ENCODE measurements around the gene STAT3. TPM values are rescaled to one million over a fixed set of nuclear protein-coding genes. Genes with fewer than 3 reads are reported as not detected.
"Not testable (repeated sequence)": the region's sequence is repeated elsewhere in the genome, so short reads cannot be mapped to it uniquely, and the experiment has no call there.

Gene STAT3
- total RNA-seq, 1 donor, result 137 TPM

DNA sequence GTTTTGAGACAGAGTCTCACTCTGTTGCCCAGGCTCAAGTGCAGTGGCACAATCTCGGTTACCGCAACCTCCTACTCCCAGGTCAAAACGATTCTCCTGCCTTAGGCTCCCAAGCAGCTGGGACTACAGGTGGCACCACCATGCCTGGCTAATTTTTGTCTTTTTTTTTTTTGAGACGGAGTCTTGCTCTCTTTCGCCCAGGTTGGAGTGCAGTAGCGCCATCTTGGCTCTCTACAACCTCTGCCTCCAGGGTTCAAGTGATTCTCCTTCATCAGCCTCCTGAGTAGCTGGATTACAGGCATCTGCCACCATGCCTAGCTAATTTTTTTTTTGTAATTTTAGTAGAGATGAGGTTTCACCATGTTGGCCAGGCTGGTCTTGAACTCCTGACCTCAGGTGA, 70.3 kb downstream of the STAT3 start:
- not testable (repeated sequence) for DNase-seq (ENCODE audit: low read depth in 2 of 3, low spot score in 2 of 3)

DNA sequence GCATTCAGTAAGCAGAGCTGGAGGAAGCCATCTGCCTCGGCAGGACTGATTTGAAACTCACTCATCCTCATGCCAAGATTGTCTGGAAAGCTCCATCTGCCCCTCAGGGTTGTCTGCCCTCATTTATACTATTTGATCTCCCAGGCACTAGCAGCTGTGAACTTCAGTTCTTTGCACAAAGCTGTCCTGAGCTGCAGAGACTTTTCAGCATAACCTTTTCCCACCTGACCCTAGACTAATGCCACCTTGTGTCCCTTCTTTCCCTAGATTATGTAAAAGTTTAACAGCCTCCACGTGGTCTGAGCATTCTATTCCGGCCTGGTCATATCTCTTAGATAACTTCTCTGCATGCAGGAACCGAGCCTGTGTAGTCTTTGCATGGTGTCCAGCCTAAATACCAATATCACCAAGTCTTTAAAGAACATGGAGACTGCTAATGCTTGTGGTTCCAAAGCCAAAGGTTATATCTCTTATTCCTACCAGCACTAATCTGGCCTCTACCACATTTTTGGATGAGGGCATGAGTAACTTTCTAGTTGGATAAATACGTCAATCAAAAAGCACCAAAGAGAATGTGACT, 70.9 kb downstream of the STAT3 start:
- no peak for DNase-seq (ENCODE audit: low read depth in 2 of 3, low spot score in 2 of 3)

DNA sequence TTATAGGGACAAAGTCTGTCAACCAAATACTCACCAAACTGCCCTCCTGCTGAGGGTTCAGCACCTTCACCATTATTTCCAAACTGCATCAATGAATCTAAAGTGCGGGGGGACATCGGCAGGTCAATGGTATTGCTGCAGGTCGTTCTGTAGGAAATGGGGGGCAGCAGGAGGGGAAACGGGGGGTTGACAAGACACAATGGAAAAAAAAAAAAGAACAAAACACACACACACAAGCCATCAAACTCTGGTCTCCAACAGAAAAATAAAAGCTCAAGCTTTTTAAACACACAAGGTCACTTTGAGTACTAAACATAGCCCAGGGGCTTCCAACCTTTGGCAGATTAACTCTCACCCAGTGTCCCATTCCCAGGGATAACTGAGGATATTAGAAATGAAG, 71.5 kb downstream of the STAT3 start:
- no peak for DNase-seq (ENCODE audit: low read depth in 2 of 3, low spot score in 2 of 3)

DNA sequence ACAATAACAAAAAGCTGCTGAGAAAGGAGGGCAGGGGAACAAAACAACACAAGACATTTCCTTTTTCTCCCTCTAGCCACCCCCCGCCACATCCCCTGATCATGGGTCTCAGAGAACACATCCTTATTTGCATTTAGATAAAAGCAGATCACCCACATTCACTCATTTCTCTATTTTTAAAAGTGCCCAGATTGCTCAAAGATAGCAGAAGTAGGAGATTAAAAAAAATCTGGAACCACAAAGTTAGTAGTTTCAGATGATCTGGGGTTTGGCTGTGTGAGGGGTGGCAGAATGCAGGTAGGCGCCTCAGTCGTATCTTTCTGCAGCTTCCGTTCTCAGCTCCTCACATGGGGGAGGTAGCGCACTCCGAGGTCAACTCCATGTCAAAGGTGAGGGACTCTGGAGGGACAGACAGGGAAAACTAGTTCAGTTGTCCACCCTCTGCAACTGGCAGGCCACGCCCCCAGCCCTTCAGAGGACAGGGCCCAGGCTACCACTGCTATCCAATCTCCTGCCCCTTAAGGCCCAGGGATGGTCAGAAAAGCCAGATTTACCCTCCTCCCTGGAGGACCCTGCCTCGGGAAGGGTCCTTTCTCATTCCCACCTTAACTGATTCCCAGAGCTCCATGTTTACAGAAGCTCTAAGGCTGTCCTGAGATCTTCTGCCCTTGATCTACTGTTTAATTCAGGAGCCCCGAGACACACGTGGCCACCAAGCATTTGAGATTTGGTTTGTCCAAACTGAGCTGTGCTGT, 72.7 kb downstream of the STAT3 start:
- peak in 2 of 3 donors; percentile 44 to 75 for DNase-seq (ENCODE audit: low read depth in 2 of 3, low spot score in 2 of 3)

DNA sequence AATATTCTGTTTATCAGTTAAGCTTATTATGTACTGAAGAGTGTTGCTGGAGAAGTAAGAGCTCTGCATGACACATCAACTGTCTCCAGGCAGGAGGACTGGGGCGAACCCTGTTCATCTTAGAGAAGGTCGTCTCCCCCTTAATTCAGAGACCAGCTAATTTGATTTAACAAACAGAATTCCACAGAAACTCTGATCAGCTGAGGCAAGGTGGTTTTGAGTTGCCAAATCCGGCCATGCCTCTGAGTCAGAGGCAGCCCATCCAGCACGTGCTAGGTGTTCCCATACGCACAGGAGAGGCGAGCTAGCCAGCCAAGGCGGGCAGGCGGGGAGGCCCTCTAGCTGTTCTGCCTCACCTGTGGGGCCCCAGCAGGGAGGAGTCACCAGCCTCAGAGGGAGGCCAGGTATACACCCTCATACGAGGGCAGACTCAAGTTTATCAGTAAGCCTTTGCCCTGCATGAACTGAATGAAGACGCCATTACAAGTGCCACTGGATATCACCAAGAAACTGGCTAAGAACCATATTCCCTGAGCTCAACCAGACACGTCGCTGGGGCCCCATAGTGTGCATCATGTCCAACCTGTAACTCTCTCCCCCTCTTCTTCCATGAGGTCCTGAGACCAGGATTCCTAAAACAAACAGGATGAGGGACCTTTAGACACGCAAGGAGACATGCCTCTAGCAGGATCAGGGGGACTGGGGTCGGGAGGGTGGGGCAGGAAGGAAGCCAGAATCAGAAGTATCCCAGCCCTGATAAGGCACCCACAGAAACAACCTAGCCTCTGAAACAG, 74.3 kb downstream of the STAT3 start:
- no peak for DNase-seq (ENCODE audit: low read depth in 2 of 3, low spot score in 2 of 3)

DNA sequence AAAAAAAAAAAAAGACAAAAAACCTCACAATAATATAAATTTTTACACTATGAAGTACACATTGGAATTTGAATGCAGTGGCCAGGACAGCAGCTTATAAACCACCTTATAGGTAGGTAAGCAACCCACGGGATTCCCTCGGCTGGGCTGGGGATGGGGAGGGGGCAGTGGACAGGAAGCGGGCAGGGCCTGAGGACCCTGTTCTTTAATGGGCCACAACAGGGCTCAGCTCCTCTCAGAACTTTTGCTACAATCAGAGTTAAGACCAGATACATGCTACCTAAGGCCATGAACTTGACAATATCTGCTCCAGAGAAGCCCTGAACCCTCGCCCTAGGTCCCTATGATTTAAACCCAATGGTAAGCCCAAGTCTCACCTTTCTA, 74.9 kb downstream of the STAT3 start:
- no peak for DNase-seq (ENCODE audit: low read depth in 2 of 3, low spot score in 2 of 3)

DNA sequence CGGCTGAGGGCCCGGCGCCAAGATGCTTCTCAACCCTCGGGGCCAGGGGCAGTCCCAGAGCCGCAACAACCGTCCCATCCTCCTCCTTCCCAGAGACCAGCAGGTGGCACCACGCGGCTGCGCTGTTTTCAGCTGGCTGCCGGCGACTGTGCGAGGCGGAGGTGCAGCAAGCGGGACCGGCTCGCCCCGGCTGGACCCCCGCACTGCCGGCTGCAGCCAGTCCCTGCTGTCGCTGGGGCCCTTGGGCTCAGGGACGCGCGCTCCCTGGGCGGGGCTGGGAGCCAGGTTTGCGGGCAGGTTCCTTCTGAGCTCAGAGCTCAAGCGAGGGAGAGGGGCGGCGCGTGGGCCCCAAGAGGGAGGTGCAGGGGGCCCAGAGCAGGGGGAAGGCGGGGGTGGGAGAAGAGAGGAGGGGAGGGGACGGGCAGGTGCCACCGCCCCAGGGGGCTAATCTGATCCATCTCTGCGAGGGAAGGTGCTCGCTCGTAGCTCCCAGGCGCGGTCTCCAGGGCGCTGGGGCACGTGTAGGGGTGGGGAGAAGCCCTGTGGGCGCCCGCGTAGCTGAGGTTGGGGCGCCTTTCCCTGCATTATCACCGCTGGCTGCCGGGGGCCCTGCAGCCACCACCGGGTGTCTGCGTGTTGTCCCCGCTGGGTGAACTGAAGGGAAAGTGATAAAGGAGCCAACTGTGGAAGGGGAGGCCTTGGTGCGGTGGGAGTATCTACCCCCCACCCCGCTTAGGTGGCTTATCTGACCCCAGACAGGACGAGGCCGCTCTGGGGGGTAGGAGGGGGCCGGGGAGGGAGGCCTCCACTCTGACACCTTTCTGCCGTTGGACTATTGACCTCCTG, 75.7 kb downstream of the STAT3 start:
- DNase-seq (ENCODE audit: low read depth in 2 of 3, low spot score in 2 of 3), result peak; percentile 66 to 92 (median 89)

DNA sequence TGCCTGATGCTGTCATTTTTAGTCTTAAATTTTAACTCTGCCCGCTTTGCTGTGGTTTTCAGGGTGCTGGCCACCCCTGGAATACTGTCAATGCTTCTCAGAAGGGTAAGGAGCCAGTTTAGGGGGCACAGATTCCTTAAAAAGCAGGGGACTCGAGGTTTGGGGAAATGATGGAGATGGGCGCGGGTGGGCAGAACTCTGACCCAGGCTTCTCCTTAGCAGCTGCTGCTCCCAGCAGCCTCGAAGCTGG, 76.3 kb downstream of the STAT3 start:
- no peak for DNase-seq (ENCODE audit: low read depth in 2 of 3, low spot score in 2 of 3)

DNA sequence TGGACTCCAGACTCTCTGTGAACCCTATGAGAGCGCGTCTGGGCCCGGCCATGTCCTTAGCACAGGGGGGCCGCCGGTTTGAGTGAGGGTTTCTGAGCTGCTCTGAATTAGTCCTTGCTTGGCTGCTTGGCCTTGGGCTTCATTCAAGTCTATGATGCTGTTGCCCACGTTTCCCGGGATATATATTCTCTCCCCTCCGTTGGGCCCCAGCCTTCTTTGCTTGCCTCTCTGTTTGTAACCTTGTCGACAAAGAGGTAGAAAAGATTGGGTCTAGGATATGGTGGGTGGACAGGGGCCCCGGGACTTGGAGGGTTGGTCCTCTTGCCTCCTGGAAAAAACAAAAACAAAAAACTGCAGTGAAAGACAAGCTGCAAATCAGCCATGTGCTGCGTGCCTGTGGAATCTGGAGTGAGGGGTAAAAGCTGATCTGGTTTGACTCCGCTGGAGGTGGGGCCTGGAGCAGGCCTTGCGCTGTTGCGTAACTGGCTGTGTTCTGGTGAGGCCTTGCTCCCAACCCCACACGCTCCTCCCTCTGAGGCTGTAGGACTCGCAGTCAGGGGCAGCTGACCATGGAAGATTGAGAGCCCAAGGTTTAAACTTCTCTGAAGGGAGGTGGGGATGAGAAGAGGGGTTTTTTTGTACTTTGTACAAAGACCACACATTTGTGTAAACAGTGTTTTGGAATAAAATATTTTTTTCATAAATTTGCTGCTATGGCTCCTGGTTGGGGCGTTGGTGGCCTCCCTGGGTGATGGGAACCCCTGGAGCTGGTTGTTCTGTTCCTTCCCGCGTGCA, 76.8 kb downstream of the STAT3 start:
- peak in 2 of 3 donors; percentile 62 to 69 for DNase-seq (ENCODE audit: low read depth in 2 of 3, low spot score in 2 of 3)

DNA sequence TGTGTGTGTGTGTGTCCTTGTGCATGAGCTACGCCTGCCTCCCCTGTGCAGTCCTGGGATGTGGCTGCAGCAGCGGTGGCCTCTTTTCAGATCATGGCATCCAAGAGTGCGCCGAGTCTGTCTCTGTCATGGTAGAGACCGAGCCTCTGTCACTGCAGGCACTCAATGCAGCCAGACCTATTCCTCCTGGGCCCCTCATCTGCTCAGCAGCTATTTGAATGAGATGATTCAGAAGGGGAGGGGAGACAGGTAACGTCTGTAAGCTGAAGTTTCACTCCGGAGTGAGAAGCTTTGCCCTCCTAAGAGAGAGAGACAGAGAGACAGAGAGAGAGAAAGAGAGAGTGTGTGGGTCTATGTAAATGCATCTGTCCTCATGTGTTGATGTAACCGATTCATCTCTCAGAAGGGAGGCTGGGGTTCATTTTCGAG, 77.4 kb downstream of the STAT3 start:
- DNase-seq (ENCODE audit: low read depth in 2 of 3, low spot score in 2 of 3), result no peak

DNA sequence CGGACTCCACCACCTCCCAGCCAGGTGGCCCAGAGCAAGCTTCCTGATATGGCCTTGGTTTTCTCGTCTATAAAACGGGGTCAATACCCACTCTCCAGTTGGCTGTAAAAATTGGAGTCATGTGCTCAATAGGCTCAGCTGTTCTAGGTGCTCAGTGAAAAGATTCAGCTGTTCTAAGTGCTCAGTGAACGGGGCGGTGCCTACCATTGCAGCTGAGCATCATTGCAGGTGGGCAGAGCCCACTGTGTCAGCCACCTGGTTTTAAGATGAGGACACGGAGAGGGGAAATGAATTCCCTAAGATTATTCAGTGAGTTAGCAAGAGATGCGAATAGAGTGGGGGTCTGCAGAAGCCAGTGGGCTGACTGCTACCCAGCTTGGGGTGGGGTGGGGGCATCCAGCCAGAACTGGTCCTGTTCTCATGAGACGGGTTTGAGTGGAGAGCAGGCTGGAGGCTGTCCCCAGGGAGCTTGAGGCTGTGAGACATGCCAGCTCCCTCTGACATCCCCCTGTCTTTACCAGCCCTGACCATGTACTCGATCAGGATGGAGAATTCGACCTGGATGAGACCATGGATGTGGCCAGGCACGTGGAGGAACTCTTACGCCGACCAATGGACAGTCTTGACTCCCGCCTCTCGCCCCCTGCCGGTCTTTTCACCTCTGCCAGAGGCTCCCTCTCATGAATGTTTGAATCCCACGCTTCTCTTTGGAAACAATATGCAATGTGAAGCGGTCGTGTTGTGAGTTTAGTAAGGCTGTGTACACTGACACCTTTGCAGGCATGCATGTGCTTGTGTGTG, 78.1 kb downstream of the STAT3 start:
- no peak for DNase-seq (ENCODE audit: low read depth in 2 of 3, low spot score in 2 of 3)

DNA sequence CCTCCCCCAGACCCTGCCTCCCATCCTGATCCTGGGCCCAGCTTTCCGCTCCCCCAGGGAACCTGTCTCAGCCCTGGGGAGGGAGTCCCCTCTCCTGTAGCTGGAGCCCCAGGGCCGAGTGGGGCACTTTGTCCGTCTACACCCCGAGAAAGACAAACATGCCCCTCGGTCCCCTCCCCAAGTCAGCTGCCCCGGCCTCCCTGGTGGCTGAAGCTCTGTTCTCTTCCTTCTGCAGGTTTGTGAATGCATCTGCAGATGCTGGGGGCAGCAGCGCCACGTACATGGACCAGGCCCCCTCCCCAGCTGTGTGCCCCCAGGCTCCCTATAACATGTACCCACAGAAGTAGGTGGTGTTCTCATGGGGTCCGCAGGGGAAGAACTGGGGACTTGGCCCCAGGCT, 79.1 kb downstream of the STAT3 start:
- no peak for DNase-seq (ENCODE audit: low read depth in 2 of 3, low spot score in 2 of 3)

DNA sequence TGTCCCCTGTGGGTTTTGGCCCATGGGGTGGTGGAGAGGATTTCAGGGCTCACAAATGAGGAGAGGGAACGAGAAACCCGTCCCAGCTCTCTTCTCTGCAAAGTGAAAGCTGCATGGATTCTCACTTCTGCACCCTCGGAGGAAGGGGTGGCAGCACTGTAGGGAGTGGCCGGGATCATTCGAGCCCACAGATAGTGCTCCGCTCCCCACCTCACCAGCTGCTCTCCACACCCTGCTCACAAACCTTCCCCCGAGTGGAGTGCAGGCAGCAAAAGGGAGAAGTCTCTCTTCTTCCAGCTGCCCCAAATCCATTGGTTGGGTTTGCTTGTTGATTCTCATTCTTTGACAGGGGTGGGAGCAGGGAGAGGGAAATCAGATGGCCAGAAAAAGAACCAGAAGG, 79.8 kb downstream of the STAT3 start:
- no peak for DNase-seq (ENCODE audit: low read depth in 2 of 3, low spot score in 2 of 3)

DNA sequence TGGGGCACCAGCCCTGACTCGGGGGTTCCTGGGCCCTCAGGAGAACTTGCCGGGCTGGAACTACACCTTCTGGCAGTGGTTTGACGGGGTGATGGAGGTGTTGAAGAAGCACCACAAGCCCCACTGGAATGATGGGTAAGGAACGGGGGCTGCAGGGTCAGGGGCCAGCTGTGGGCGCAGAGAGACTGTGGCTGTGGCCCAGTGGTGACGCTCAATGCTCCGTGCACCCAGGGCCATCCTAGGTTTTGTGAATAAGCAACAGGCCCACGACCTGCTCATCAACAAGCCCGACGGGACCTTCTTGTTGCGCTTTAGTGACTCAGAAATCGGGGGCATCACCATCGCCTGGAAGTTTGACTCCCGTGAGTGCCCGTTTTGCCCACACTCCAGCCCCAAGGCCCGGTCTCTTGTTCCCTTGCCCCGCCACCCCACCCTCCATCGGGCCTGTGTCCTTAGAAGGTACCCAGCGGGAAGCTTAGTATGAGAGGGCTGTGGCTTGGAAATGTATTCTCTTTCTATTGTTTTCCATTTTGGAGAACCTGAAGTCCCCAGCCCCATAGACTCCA, 80.8 kb downstream of the STAT3 start:
- DNase-seq (ENCODE audit: low read depth in 2 of 3, low spot score in 2 of 3), result no peak

DNA sequence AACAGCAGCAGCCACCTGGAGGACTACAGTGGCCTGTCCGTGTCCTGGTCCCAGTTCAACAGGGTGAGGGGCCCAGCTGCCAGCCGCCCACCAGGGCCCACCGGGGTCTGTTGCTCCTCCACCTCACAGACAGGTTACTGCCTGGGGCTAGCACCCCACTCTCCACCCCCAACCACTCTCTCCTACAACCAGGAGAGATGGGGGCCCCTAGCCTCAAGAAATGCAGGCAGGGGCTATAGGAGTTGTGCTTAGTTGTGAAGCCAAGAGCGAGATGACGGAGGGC, 81.9 kb downstream of the STAT3 start:
- no peak for DNase-seq (ENCODE audit: low read depth in 2 of 3, low spot score in 2 of 3)

DNA sequence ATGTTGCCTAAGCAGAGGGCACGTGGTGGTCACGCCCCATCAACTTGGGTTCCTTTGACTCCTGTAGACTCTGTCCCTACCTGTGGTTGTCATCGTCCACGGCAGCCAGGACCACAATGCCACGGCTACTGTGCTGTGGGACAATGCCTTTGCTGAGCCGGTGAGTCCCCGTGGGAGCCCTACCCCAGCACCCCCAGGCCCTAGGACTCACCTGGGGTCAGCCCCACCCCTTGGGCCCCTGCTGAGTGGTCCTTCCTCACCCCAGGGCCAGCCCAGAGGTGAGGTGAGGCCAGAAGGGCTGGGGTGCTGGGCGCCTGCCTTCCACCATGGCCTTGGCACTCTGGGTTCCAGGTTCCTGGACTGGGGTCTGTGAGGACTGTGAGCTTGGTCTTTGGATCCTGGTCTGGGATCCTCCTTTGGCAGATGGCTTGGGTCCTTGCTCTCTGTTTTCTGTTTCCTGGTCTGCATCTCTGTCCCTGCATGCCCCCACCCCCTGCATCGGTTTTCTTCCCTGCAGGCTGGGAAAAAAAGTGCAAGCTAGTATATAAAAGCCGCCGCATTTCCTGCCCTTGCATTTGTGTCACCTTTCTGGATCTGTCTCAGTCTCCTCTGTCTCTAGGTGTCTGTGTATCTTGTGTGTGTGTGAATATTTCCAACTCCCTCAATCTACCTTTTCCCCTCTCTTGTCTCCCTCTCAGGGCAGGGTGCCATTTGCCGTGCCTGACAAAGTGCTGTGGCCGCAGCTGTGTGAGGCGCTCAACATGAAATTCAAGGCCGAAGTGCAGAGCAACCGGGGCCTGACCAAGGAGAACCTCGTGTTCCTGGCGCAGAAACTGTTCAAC, 82.5 kb downstream of the STAT3 start:
- DNase-seq (ENCODE audit: low read depth in 2 of 3, low spot score in 2 of 3), result no peak

DNA sequence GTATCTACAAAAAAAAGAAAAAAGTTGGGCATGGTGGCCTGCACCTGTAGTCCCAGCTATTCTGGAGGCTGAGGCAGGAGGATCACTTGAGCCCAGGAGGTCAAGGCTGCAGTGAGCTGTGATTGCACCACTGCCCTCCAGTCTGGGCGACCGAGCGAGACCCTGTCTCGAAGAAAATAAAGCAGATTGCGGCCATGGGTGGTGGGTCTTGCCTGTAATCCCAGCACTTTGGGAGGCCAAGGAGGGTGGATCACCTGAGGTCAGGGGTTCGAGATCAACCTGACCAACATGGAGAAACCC, 83.3 kb downstream of the STAT3 start:
- not testable (repeated sequence) for DNase-seq (ENCODE audit: low read depth in 2 of 3, low spot score in 2 of 3)

DNA sequence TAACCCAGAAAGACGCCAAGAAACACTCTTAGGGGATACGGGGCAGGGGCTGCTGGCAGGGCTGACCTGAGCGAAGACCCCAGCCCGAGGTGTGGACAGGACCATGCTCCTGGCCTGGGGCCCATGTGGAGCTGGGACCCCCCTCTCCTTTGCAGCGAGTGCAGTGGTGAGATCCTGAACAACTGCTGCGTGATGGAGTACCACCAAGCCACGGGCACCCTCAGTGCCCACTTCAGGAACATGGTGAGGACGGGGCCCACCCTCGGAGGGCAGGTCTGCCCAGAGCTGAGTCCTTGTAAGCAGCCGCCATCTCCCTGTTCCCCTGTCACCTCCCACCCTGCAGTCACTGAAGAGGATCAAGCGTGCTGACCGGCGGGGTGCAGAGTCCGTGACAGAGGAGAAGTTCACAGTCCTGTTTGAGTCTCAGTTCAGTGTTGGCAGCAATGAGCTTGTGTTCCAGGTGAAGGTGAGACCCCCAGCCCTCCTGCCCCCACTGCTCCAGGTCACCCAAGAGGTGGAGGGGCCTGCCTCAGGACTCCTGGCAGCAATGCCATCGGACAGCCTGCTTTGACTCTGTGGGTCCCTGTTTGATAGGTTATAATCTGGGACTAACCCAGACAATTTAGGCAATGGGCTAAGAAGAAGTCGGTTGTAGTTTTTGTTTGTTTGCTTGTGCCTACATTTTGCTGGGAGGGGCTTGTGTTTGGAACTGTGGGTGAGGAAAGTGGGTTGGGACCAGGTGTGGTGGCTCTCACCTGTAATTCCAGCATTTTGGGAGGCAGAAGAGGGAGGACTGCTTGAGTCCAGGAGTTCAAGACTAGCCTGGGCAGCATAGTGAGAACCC, 83.8 kb downstream of the STAT3 start:
- DNase-seq (ENCODE audit: low read depth in 2 of 3, low spot score in 2 of 3), result no peak

All from hematopoietic multipotent progenitor cell (in vitro differentiated cells).